Ammon's horn (tissue), 1 donor: ENCODE data around the gene DIO2.
A peak's percentile ranks its signal among the peaks of the same experiment; 100 is the strongest.

ENCODE experiments used
- DNase-seq: peaks from one replicate; pipeline ENCODE4 v3.0.0-alpha.2; 2016; ENCODE audit warnings: low spot score

DIO2 gene

DNA sequence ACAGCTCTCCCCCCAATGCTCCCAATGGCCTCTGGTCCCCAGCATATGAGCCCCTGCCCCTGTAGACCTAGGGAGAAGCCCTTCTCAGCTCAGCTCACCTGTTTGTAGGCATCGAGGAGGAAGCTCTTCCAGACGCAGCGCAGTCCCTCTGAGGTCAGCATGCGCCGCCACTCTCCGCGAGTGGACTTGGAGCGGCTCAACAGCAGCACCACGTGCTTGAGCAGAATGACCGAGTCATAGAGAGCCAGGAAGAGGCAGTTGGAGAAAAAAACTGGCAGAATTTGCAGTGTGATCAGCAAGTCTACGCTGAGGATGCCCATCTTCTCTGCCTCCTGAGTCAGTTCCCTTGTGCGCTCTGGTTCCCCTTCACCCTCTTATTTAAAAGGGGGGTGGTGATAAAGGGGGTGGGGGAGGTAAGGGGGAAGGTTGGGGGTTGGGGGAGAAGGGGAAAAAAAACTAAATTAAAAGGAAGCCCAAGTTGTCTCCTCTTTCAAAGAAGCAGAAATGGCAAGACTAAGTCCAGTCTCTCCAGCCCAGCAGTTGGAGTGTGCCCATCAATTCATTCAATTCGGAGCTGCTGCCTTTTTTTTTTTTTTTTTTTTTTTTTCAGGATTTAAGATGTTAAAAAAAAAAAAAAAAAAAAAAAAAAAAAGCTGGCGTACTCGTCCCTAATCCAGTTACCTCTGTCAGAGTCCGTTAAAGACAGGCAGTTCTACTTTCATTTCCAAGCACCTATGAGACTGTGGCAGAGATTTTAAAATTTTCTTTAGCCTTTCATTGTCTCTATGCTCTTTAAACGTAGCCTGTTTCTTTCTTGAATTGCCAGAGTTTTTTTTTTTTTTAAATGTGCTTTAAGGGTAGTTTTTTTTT lies at the start of gene DIO2:
TSS of gene DIO2 (minus strand) at position 352 of the 870 bp plus-strand sequence. CDS start at position 320, 32 bp downstream.
- DNase-seq, result peak; percentile 83

DNA sequence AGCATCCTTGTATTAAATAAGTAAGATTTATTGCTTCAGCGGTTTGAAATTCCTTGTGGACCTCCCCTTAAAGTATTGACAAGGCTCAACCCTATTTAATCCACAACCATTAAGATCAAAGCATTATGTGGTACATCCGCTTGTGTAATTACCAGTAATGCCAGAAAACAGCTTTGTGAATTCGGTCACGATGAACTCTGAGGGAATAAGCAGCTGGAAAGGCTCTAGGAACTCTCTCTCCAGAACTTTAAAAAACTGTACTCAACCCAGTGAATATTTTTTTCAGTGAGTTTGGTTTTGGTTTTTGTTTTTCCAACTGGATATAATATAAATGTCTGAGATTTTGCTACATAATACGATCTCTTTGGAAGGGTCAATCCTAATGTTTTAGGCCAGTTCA lies 49.3 kb upstream of the DIO2 start:
- no peak for DNase-seq

DNA sequence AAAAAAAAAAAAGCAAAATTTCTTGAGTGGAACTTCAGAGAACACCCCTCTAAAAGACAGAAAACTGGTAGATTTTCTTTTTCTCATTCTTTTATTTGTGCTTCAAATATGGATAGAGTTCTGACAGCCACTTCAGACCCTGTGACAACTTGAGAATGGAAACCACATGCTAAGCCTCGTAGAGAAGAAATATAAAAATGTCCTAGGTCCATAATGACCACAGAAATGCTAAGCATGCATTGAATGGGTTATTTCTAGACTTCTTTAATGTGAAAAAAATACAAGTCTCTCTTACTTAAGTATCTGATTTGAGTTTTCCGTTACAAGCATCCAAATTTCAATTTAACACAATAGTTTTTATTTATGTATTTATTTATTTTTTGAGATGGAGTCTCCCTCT lies 28.3 kb upstream of the DIO2 start:
- no peak for DNase-seq

DNA sequence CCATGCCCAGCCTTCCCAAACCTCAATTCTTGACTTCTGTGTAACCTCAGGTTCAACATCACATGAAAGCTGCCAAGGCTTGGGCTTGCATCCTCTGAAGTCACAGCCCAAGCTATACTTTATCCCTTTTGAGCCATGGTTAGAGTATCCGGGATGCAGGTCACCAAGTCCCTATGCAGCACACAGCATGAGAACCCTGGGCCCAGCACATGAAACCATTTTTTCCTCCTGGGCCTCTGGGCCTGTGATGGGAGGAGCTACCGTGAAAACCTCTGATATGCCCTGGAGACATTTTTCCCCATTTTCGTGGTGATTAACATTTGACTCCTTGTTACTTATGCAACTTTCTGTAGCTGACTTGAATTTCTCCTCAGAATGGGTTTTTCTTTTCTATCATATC lies 25.8 kb upstream of the DIO2 start:
- no peak for DNase-seq

DNA sequence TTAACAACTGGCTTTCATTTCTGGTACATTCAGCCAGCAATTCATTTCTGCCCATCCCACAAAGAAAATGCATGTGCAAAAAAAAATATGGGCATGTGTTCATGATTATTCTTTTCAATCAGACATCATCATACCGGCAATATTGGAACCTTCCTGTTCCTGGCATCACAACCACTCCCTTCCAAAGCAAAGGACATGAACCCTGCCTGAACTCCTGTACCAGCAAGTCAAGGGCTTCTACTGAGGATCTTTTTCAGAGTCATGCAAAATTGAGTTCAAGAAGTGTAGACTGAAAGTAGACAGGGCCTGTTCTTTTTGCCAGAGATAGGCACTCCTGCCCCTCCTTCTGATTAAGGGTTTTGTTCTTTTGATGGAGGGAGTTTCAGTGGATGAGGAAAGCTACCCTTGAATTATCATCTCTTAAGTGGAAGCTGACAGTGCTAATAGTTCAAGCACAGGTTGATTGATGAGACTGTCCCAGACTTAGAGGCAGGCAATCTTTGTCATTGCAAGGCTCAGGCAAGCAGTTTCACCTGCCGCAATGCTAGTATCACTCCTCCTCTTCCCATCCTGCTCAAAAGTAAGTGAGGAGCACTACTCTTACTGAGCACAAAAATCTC lies 22.3 kb upstream of the DIO2 start:
- DNase-seq, result no peak

DNA sequence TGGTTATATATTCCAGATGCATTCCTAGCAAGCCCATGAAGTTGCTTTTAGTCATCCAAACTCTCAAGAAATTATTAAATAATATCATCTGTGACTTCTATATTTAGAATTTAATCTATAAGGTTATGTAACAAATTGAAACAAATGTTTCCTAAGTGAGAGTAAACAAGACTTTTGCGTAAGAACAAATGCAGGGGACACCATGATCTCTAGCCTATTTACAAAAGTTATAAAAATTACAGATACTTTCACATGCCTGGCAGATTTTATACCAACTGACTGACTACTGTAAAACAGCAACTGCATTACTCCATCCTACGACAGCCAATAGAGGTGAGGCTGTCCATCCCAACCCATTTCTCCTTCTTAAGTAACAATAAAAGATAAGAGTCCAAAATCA lies 20.4 kb upstream of the DIO2 start:
- DNase-seq, result no peak

DNA sequence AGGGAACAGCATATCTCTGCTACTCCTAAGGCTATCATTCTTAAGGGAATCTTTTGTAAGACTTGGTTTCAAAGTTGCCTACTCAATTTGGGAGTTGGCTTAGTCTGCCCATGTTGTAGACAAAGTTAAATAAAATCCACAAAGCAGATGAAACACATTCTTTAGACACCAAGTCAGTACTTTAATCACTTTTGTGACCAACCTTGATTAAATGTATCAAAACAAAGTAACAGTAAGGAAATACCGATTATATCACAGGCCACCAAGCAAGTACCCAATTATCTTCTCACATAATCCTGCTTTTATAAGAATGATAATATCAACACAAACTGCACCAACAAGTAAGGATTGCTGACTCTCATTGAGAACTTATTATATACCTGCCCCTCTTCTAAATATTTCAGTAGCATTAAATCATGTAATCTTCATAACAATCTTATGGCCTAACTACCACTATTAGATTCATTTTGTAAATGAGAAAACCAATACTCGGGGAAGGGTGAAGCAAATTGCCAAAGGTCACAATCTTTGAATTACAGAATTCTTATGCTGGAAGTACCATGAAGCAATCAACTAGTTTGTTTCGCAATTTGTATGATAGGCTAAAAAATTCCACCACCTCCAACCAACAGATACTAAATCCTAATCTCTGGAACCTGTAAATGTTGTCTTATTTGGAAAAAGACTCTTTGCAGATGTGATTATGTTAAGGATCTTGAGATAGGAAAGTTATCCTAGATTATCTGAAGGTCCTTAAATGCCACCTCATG lies 12.6 kb upstream of the DIO2 start:
- no peak for DNase-seq

DNA sequence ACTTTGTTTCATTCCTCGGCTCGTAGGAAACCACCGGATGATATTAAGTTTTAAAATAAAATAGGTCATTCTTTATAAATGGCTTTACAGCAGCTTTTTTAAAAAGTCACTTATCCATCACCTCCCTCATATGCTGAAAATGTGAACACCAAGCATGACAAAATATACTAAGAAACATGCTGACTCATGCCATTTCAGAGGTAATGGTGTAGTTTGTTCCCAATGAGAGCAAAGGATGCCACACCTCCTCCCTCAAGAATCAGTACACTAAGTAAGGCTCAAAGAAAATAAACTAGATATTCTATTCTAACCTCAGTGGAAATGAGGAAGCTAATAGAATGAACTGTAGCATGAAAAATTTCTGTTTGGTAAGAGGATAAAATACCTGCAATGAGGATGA lies 5.5 kb upstream of the DIO2 start:
- DNase-seq, result no peak

DNA sequence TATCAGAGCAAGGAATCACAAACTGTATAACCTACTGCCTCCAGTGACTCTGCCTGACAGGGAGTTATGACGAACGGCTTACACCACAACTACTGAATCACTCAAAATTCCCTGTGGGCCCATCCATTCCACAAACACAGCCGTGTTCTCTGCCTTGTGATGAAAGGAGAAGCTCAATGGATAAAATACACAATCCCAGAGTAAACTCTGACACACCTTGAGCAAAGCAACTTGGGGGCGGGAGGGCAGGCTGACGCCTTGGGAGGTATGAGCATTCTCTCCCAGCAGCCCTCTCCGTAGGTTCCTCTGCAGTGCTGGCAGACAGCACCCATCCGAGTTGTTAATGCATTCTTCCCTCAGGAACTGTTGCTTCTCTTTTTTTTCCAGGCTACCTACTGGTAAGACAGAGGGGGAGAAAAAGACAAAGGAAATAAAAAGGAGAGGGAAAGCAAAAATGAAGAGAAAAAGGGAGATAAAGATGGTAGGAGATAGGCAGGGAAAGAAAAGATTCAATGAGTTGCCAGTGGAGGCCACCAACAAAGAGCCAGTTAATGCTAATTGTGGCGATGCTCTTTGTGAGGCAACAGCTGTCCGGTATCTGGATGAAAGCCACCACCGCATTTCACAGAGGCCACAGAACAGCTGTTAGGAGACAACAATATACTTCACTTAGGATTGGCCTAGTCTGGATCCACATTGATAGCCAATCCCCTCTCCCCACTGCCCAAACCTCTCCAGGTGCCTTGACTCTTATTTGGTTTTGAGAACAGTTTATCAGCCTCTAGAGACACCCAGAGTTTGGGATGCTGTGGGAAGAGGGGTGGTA lies 4.7 kb upstream of the DIO2 start:
- no peak for DNase-seq

DNA sequence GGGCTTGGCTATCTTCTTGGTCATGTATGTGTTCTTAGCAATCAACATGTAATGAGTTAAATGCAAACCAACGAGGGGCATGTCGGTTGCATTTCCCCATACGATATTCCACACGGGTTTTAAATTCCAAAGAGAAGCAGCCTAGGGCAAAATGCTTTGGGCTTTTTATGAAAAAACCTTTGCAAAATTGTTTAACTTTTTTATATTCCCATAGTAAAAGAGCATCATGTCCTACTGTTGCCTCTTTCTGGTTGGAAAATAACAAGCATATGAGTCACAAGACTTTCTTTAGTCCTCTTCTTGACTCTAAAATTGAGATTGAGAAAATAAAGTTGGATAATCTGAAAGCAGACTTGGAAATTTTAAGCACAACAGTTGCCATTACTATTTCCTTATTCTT lies 3.8 kb upstream of the DIO2 start:
- DNase-seq, result no peak

DNA sequence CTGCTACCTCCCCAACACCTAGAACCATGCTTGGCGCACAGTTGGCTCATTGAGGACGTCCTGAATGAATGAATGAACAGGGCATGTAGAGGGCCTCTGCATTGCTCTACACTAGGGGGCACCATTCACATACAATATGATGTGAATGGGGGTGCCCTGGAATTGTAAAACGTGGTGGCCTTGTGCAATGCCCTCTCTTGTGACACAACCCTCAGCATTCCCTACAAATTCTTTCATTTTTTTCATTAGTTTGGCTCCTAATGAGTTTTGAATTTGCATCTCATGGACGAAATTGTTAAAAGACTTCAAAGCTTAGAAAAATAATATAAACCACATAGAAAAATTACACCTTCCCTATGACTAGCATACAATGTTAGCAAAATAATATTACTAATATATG lies 2.3 kb upstream of the DIO2 start:
- DNase-seq, result peak; percentile 21

DNA sequence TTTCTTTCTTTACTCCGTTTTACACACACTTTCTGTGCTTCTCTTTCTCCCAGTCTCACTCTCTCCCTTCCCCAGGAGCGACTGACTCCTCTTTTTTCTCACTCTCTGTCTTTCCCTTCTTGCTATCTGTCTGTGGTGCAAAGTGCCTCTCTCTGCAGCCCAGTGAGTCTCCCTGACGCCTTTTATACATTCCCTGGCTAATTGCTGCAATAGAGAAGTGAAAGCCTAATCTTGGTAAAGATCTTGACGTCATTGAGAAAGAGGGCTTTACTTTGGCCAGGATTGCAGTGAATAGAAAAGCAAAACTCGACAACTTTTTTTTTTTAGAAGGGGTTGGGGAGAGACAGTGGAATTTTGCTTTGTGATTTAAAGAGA lies 706 bp upstream of the DIO2 start:
- no peak for DNase-seq

DNA sequence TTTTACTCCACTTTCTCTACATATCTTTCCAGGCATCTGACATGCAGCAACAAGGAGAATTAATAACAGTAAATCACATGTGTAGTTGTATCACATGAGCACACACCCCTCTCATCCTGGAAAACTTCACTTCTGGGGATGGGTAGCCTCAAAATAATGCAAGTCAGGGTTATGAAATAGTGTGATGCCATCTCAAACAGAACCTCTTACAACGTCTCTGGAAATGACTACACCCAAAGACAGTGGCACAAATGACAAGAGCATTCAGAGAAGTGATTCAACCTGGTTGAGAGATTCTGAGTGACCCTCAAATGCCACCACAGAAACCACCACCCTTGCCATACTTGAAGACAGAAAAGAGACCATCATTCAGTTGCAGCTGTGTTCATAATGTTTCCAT lies 2.8 kb downstream of the DIO2 start:
- DNase-seq, result no peak

DNA sequence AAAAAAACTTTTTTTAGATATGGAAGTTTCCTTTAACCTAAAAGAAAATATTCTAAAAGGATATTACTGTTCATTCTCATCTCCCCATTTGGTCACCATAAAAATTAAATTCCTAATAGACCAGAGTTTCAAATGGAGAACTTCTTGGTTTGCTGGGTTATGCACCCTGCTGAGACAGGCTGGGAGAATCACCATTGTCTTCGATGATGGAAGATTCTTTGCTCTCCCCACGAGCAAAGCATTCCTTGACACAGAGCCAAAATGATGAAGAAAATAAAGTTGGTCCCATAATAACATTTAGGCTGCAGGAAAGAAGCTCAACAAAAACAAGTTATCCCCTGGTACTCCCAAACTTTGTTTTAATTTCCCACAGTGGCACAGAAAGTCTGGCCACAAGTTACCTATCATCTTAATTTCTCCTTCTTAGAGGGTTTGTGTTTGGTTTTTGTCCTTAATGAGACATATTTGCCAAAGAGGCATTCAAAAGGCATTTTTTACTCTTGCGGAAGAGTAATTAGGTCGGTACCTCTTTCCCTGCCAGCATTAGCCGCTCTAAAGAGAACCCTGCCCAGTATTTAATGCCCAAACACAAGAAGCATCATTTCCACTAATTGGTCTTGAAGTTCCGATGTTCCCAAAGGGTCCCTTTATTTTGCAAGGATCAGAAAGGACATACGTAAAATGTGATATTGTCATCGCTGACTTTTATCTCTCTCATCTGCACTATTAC lies 4.8 kb downstream of the DIO2 start:
- peak; percentile 42 for DNase-seq

DNA sequence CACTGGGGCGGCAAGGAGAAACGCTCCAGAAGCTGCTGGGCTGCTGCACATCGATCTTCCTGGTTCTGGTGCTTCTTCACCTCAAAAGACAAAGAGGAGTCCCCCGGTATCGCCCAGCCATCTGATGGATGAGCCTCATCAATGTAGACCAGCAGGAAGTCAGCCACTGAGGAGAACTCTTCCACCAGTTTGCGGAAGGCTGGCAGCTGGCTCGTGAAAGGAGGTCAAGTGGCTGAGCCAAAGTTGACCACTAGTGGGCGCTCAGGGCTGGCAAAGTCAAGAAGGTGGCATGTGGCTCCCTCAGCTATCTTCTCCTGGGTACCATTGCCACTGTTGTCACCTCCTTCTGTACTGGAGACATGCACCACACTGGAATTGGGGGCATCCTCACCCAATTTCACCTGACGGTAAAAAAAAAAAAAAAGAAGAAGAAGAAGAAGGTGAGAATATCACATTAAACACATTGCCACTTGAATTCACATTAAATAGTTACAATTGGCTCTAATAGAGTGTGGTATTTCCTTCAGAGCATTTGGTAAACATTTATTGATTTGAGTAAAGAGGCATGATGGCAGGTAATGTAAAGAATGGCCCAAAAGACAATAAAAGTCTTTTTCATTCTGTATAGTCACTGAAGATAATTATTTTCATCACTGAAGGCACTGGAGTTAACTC lies 8.3 kb downstream of the DIO2 start:
- DNase-seq, result no peak

DNA sequence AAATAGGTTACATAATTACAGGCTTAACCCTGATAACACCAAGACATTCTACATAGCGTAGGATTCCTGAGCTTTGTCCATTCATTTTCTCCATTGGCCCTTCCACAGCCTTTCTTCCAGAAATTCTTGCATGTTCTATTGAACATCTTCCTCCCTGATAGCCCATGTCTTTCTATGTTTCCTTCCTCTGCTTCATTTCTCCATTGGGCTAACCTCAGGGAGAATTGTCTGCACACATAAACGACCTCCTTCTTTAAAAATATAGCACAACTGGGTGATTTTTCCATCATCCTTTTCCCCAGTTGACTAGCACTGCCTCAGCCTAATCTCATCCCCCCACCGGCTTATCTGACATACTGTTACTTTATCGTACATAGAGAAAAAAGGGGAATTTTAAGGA lies 11.2 kb downstream of the DIO2 start:
- no peak for DNase-seq

DNA sequence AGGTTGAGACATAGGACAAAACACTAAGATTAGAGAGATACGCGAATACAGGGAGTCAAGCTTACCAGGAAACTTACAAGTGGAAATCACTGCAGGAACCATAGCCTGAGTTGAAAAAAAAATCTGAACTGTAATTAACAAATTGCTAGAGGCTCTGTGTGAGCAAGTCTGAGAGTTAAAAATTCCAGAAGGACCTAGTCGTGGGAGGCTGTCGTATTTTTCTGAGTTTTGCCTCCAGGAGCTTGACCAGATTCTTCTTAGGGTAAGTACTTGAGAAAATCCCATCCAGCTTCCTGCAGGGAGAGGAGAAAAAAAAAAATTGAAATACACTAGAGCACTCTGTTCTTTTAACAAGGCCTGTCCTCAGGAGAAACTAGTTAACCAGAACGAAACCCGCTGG lies 22.7 kb downstream of the DIO2 start:
- DNase-seq, result no peak

DNA sequence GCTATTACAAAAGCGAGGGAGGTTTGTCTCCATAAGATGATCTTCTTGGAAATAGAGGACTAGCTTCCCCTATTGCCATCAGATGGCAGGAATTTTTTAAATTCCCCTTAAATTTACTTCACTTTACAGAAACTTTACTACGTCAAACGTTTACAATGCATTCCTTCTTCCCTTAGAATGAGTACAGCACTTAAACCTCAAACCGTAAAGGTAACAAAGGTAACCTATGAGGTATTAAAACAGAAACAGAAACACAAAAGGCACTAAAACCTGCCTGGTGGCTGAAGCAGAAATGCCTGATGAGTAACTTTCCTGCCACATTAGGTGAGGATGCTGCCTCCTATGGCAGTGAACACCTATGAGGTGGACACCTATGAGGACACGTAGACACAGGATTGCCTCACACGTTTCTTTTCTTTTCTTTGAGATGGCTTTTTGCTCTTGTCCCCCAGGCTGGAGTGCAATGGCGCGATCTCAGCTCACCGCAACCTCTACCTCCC lies 25.0 kb downstream of the DIO2 start:
- no peak for DNase-seq

DNA sequence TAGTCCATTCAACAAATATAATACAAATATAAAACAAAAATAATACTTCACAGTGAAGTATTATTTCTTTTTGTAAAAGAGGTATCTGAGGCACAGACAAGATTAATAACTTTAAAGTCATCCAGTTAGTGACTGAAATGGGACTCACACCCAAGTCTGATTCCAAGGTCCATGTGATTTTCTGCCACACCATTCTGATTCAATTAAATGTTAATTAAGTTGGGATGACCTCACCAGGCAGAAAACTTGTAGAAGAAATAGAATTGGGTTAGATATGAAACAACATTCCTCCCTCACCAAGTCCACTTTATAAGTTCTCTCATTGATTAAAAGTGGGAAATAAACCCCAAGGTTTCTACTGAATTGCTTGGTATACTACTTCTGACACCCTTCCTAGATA lies 34.4 kb downstream of the DIO2 start:
- no peak for DNase-seq

DNA sequence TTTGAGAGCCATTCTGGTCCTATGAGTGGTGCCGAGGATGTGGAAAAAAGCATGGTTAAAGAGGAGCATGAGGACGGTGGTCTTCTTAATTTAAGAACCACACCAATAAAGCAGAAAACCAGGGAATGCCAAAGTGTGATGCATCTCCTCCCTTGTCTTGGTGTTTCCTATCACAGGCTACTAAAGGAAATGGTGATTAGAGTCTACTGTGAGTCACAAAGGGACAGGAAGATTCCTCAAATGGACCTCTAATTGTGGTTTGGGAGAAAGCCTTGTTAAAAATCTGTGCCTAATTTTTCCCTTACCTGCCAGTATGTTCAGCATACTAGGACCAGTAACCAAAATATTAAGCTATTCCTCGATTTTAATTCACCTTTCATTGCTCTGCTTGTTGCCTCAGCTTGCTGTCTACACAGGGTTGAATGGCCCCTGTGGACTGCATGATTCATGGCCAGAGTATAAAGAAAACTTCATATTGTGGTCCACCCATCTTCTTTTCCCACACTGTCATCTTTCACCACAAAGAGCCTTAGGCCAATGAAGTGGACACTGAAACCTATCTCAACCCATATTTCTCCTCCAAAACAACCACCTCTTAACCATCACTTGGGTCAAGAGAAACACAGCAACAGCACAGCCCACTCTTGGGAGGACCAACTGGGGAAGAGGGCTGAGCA lies 38.8 kb downstream of the DIO2 start:
- DNase-seq, result no peak
